Superior temporal gyrus (tissue), 1 donor: ENCODE data around the gene ZNRF3.
"Not testable (repeated sequence)": the region's sequence is repeated elsewhere in the genome, so short reads cannot be mapped to it uniquely, and the experiment has no call there.

ENCODE experiments used
- DNase-seq: peaks from one replicate; pipeline ENCODE4 v3.0.0-alpha.2; 2016; ENCODE audit errors: extremely low spot score

ZNRF3 gene

GRCh38 chr22:29065468-29066190 lies 182.3 kb downstream of the ZNRF3 start:
- DNase-seq = no peak

- DNase-seq = no peak
These were observed 186.1 kb downstream of the ZNRF3 start for GRCh38 chr22:29069463-29069862.

GRCh38 chr22:29070490-29070889 lies 187.1 kb downstream of the ZNRF3 start:
- no peak for DNase-seq

GRCh38 chr22:29071261-29072045 lies 188.1 kb downstream of the ZNRF3 start:
- DNase-seq = no peak

GRCh38 chr22:29072193-29072978 lies 189.0 kb downstream of the ZNRF3 start:
- peak; percentile 59 for DNase-seq

- no peak for DNase-seq
These were observed 189.7 kb downstream of the ZNRF3 start, which contains the start of gene KREMEN1 for GRCh38 chr22:29072979-29073617. Gene KREMEN1, plus strand, starts transcription at chr22:29073035. Its CDS starts 96 bp downstream, at chr22:29073131.

- DNase-seq = no peak
These were observed 190.4 kb downstream of the ZNRF3 start for GRCh38 chr22:29073618-29074275.

GRCh38 chr22:29074276-29074772 lies 191.0 kb downstream of the ZNRF3 start:
- DNase-seq = no peak

- DNase-seq = no peak
These were observed 194.9 kb downstream of the ZNRF3 start for GRCh38 chr22:29078036-29078868.

GRCh38 chr22:29078869-29079207 lies 195.5 kb downstream of the ZNRF3 start:
- no peak for DNase-seq

GRCh38 chr22:29079218-29079901 lies 196.0 kb downstream of the ZNRF3 start:
- no peak for DNase-seq

- no peak for DNase-seq
These were observed 197.0 kb downstream of the ZNRF3 start for GRCh38 chr22:29080106-29080975.

- no peak for DNase-seq
These were observed 198.3 kb downstream of the ZNRF3 start for GRCh38 chr22:29081517-29082236.

GRCh38 chr22:29082826-29083545 lies 199.6 kb downstream of the ZNRF3 start:
- DNase-seq = no peak

GRCh38 chr22:29083576-29083932 lies 200.2 kb downstream of the ZNRF3 start:
- DNase-seq = not testable (repeated sequence)

GRCh38 chr22:29083933-29084591 lies 200.7 kb downstream of the ZNRF3 start:
- DNase-seq = no peak

GRCh38 chr22:29087012-29087411 lies 203.6 kb downstream of the ZNRF3 start:
- no peak for DNase-seq
